WTC11 (cell line): ENCODE data around the gene SUPT3H.

ENCODE experiments used
- ELF4 ChIP-seq: sonication (generic); formaldehyde crosslinking; IDR thresholded peaks from 2 replicates; pipeline ENCODE4 v1.8.1; 2022; ENCODE audit warnings: low read depth, mild to moderate bottlenecking, moderate library complexity, missing genetic modification reagents
- NR1H2 ChIP-seq: sonication (generic); formaldehyde crosslinking; IDR thresholded peaks from 2 replicates; pipeline ENCODE4 v1.9.0; 2021; ENCODE audit warnings: mild to moderate bottlenecking, moderate library complexity, missing genetic modification reagents
- TEAD4 ChIP-seq: sonication (generic); formaldehyde crosslinking; IDR thresholded peaks from 2 replicates; pipeline ENCODE4 v1.8.0; 2022; ENCODE audit warnings: mild to moderate bottlenecking, missing genetic modification reagents
- TF ChIP-seq, protein P1 (sequence below): fragments of 200-600 bp; IDR thresholded peaks from 2 replicates; pipeline ENCODE4 v1.8.0; 2022; ENCODE audit warnings: antibody characterized with exemption
- TF ChIP-seq, protein P2 (sequence below): sonication (generic); formaldehyde crosslinking; IDR thresholded peaks from 2 replicates; pipeline ENCODE4 v1.8.1; 2022; ENCODE audit warnings: low read depth, missing genetic modification reagents, borderline replicate concordance
- TF ChIP-seq, protein P3 (sequence below): sonication (generic); formaldehyde crosslinking; conservative IDR thresholded peaks from 2 replicates; pipeline ENCODE4 v1.8.1; 2023; ENCODE audit warnings: mild to moderate bottlenecking, low read depth, missing genetic modification reagents, moderate library complexity
- TF ChIP-seq, protein P4 (sequence below): sonication (generic); formaldehyde crosslinking; IDR thresholded peaks from 2 replicates; pipeline ENCODE4 v1.8.0; 2022; ENCODE audit warnings: mild to moderate bottlenecking, missing genetic modification reagents

DNA sequence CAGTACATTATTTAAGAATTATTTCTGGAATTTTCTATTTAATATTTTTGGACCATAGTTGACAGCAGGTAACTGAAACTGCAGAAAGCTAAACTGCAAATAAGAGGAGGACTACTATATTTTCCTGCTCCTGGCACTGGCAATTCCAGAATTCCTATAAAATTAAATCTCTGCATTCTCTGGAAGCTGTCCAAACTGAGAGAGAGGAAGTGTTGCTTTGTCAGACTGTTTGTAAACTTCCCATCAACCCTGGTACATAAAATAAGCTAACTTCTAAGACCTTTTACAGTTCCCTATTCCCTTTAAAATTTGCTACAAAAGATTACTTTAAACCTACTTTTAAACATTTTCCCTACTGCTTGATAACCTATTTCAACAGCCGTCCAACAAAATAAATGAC, 245.7 kb downstream of the SUPT3H start:
- TF ChIP-seq, protein P1, sequence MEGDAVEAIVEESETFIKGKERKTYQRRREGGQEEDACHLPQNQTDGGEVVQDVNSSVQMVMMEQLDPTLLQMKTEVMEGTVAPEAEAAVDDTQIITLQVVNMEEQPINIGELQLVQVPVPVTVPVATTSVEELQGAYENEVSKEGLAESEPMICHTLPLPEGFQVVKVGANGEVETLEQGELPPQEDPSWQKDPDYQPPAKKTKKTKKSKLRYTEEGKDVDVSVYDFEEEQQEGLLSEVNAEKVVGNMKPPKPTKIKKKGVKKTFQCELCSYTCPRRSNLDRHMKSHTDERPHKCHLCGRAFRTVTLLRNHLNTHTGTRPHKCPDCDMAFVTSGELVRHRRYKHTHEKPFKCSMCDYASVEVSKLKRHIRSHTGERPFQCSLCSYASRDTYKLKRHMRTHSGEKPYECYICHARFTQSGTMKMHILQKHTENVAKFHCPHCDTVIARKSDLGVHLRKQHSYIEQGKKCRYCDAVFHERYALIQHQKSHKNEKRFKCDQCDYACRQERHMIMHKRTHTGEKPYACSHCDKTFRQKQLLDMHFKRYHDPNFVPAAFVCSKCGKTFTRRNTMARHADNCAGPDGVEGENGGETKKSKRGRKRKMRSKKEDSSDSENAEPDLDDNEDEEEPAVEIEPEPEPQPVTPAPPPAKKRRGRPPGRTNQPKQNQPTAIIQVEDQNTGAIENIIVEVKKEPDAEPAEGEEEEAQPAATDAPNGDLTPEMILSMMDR, result no peak
- no peak for TF ChIP-seq NR1H2
- TF ChIP-seq TEAD4 (CRISPR knock-in tag), result no peak
- TF ChIP-seq, protein P2, sequence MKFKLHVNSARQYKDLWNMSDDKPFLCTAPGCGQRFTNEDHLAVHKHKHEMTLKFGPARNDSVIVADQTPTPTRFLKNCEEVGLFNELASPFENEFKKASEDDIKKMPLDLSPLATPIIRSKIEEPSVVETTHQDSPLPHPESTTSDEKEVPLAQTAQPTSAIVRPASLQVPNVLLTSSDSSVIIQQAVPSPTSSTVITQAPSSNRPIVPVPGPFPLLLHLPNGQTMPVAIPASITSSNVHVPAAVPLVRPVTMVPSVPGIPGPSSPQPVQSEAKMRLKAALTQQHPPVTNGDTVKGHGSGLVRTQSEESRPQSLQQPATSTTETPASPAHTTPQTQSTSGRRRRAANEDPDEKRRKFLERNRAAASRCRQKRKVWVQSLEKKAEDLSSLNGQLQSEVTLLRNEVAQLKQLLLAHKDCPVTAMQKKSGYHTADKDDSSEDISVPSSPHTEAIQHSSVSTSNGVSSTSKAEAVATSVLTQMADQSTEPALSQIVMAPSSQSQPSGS, result no peak
- TF ChIP-seq, protein P3, sequence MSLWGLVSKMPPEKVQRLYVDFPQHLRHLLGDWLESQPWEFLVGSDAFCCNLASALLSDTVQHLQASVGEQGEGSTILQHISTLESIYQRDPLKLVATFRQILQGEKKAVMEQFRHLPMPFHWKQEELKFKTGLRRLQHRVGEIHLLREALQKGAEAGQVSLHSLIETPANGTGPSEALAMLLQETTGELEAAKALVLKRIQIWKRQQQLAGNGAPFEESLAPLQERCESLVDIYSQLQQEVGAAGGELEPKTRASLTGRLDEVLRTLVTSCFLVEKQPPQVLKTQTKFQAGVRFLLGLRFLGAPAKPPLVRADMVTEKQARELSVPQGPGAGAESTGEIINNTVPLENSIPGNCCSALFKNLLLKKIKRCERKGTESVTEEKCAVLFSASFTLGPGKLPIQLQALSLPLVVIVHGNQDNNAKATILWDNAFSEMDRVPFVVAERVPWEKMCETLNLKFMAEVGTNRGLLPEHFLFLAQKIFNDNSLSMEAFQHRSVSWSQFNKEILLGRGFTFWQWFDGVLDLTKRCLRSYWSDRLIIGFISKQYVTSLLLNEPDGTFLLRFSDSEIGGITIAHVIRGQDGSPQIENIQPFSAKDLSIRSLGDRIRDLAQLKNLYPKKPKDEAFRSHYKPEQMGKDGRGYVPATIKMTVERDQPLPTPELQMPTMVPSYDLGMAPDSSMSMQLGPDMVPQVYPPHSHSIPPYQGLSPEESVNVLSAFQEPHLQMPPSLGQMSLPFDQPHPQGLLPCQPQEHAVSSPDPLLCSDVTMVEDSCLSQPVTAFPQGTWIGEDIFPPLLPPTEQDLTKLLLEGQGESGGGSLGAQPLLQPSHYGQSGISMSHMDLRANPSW (CRISPR knock-in tag), result no peak
- TF ChIP-seq, protein P4, sequence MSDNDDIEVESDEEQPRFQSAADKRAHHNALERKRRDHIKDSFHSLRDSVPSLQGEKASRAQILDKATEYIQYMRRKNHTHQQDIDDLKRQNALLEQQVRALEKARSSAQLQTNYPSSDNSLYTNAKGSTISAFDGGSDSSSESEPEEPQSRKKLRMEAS (CRISPR knock-in tag), result no peak
- no peak for TF ChIP-seq ELF4
